HepG2 (cell line): ENCODE results near the gene CRIP1. TPM values are rescaled to one million over a fixed set of nuclear protein-coding genes. Genes with fewer than 3 reads are reported as not detected.

Experiments
- CCDC6 ChIP-seq: sonication (generic); formaldehyde crosslinking; IDR thresholded peaks from 2 replicates; pipeline ENCODE4 v1.8.1; 2022; ENCODE audit warnings: mild to moderate bottlenecking, missing genetic modification reagents, moderate library complexity
- DNMT3B ChIP-seq: conservative IDR thresholded peaks from 2 replicates; pipeline ENCODE4 v1.6.1; 2016; ENCODE audit warnings: missing biosample characterization, control low read depth
- EEA1 ChIP-seq: sonication (generic); formaldehyde crosslinking; IDR thresholded peaks from 2 replicates; pipeline ENCODE4 v1.5.1; 2020; ENCODE audit warnings: mild to moderate bottlenecking, missing genetic modification reagents, borderline replicate concordance
- HDAC6 ChIP-seq: fragments of 200-600 bp; sonication (generic); IDR thresholded peaks from 2 replicates; pipeline ENCODE4 v1.7.0; 2017; ENCODE audit warnings: mild to moderate bottlenecking, antibody characterized with exemption, low read length, low read depth
- KAT2B ChIP-seq: fragments of 150-350 bp; IDR thresholded peaks from 2 replicates; pipeline ENCODE4 v1.6.1; 2014; ENCODE audit warnings: low read depth, low read length, borderline replicate concordance
- KDM1A ChIP-seq: IDR thresholded peaks from 2 replicates; pipeline ENCODE4 v1.6.1; 2016; ENCODE audit warnings: missing compliant biosample characterization
- KDM5B ChIP-seq: sonication (generic); formaldehyde crosslinking; IDR thresholded peaks from 2 replicates; pipeline ENCODE4 v1.4.0; 2020; ENCODE audit warnings: missing genetic modification reagents, mild to moderate bottlenecking, borderline replicate concordance
- MYNN ChIP-seq: sonication (generic); formaldehyde crosslinking; IDR thresholded peaks from 2 replicates; pipeline ENCODE4 v1.4.0; 2020; ENCODE audit warnings: mild to moderate bottlenecking, low read depth, missing genetic modification reagents
- SALL2 ChIP-seq: sonication (generic); formaldehyde crosslinking; IDR thresholded peaks from 2 replicates; pipeline ENCODE4 v1.8.1; 2023; ENCODE audit warnings: mild to moderate bottlenecking, missing genetic modification reagents, inconsistent platforms
- ZNF317 ChIP-seq: sonication (generic); formaldehyde crosslinking; IDR thresholded peaks from 2 replicates; pipeline ENCODE4 v1.5.0; 2020; ENCODE audit warnings: mild to moderate bottlenecking, missing genetic modification reagents
- ZNF572 ChIP-seq: sonication (generic); formaldehyde crosslinking; IDR thresholded peaks from 2 replicates; pipeline ENCODE4 v1.5.1; 2020; ENCODE audit warnings: mild to moderate bottlenecking, missing genetic modification reagents
- ZNF782 ChIP-seq: sonication (generic); formaldehyde crosslinking; IDR thresholded peaks from 2 replicates; pipeline ENCODE4 v1.4.0; 2020; ENCODE audit warnings: missing genetic modification reagents, mild to moderate bottlenecking, borderline replicate concordance
- polyA plus RNA-seq, 8 experiments: library from polyadenylated mRNA; depleted of rRNA in 3 of 8; stranded (reverse) in 7 of 8; unstranded in 1 of 8; fragments of >200 nt; fragmentation: Illumina TruSeq in 4 of 8; extraction: Trizol in 4 of 8; gene quantifications; 2 replicates each; pipeline versions ENCODE4 v1.2.1 to v1.2.3, GENCODE V29; 2011 to 2016; ENCODE audit warnings: low read depth in 4 of 8, missing spikeins in 1 of 8, mixed read lengths in 1 of 8; ENCODE audit not compliant: insufficient read depth in 1 of 8
- total RNA-seq, 5 experiments: library from RNA; depleted of rRNA; stranded (reverse); fragments of >200 nt; fragmentation: Illumina TruSeq; extraction: Trizol; gene quantifications; 2 replicates each; pipeline ENCODE4 v1.2.3, GENCODE V29; 2016; ENCODE audit warnings: low read depth in 1 of 5
- TF ChIP-seq, protein P1 (sequence below): sonication (generic); formaldehyde crosslinking; IDR thresholded peaks from 2 replicates; pipeline ENCODE4 v1.4.0; 2020; ENCODE audit warnings: missing genetic modification reagents
- TF ChIP-seq, protein P2 (sequence below): sonication (generic); formaldehyde crosslinking; IDR thresholded peaks from 2 replicates; pipeline ENCODE4 v1.4.0; 2020; ENCODE audit warnings: missing genetic modification reagents, borderline replicate concordance
- TF ChIP-seq, protein P3 (sequence below): IDR thresholded peaks from 2 replicates; pipeline ENCODE4 v1.6.1; 2012; ENCODE audit warnings: low read length, improper control_type of control experiment

The CRIP1 gene
- total and polyA plus RNA-seq, 2 of the 13 experiments (the other 11 are each of a cell fraction or from before 2014, with no cell fraction given) = 53.9 to 59.5 TPM

DNA sequence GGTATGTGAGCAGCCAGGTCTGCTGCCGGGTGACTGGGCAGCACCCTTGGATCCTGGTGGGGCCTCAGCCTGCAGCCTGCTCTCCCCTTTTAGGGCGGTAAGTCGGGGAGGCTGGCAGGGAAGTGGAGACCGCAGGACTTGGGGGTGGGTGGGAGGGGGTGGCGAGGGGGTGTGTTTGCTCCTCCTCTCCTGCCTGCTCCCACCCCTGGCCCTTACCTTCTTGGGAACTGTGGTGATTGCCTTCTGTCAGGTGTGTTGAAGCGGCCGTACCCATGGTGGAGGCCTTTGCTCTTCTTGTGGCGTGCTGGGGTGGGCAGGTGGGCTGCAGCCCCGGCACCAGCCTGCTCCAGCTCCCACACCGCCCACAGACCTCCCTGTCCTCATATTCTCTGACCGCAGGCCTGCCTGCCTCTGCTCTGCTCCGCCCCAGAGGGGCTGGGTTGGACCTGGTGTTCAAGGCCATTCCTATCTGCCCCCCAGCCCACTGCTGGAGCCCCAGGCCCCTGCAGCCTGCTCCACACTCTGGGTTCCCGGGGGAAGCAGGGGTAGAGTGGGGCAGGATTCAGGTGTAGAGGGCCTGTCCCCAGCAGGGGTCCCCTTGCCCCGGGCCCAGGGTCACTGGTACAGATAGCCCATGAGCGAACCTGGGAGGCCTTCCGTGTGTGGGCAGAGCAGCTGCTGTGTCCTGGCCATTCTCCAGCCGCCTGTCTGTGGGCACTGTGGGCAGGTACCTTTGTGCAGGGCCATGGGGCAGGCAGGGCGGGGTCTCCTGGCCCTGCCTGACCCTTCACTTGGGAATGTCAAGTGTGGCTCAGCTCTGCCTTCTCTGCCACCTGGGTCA, 9.5 kb downstream of the CRIP1 start (continued):
- TF ChIP-seq, protein P1, sequence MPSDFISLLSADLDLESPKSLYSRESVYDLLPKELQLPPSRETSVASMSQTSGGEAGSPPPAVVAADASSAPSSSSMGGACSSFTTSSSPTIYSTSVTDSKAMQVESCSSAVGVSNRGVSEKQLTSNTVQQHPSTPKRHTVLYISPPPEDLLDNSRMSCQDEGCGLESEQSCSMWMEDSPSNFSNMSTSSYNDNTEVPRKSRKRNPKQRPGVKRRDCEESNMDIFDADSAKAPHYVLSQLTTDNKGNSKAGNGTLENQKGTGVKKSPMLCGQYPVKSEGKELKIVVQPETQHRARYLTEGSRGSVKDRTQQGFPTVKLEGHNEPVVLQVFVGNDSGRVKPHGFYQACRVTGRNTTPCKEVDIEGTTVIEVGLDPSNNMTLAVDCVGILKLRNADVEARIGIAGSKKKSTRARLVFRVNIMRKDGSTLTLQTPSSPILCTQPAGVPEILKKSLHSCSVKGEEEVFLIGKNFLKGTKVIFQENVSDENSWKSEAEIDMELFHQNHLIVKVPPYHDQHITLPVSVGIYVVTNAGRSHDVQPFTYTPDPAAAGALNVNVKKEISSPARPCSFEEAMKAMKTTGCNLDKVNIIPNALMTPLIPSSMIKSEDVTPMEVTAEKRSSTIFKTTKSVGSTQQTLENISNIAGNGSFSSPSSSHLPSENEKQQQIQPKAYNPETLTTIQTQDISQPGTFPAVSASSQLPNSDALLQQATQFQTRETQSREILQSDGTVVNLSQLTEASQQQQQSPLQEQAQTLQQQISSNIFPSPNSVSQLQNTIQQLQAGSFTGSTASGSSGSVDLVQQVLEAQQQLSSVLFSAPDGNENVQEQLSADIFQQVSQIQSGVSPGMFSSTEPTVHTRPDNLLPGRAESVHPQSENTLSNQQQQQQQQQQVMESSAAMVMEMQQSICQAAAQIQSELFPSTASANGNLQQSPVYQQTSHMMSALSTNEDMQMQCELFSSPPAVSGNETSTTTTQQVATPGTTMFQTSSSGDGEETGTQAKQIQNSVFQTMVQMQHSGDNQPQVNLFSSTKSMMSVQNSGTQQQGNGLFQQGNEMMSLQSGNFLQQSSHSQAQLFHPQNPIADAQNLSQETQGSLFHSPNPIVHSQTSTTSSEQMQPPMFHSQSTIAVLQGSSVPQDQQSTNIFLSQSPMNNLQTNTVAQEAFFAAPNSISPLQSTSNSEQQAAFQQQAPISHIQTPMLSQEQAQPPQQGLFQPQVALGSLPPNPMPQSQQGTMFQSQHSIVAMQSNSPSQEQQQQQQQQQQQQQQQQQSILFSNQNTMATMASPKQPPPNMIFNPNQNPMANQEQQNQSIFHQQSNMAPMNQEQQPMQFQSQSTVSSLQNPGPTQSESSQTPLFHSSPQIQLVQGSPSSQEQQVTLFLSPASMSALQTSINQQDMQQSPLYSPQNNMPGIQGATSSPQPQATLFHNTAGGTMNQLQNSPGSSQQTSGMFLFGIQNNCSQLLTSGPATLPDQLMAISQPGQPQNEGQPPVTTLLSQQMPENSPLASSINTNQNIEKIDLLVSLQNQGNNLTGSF (CRISPR knock-in tag) = no peak
- TF ChIP-seq CCDC6 (no peak), KAT2B (no peak), DNMT3B (CRISPR knock-in tag) (no peak), ZNF572 (CRISPR knock-in tag) (peak; percentile 32; the same call in 1 of the 2 replicates), HDAC6 (no peak), EEA1 (no peak), ZNF782 (CRISPR knock-in tag) (no peak), SALL2 (CRISPR knock-in tag) (no peak), KDM1A (CRISPR knock-in tag) (0 out of 2 replicates have a peak, but pooled peaks have one; percentile 11), MYNN (CRISPR knock-in tag) (no peak), ZNF317 (CRISPR knock-in tag) (no peak), KDM5B (CRISPR knock-in tag) (peak; percentile 11; the same call in 1 of the 2 replicates)
- TF ChIP-seq, protein P2, sequence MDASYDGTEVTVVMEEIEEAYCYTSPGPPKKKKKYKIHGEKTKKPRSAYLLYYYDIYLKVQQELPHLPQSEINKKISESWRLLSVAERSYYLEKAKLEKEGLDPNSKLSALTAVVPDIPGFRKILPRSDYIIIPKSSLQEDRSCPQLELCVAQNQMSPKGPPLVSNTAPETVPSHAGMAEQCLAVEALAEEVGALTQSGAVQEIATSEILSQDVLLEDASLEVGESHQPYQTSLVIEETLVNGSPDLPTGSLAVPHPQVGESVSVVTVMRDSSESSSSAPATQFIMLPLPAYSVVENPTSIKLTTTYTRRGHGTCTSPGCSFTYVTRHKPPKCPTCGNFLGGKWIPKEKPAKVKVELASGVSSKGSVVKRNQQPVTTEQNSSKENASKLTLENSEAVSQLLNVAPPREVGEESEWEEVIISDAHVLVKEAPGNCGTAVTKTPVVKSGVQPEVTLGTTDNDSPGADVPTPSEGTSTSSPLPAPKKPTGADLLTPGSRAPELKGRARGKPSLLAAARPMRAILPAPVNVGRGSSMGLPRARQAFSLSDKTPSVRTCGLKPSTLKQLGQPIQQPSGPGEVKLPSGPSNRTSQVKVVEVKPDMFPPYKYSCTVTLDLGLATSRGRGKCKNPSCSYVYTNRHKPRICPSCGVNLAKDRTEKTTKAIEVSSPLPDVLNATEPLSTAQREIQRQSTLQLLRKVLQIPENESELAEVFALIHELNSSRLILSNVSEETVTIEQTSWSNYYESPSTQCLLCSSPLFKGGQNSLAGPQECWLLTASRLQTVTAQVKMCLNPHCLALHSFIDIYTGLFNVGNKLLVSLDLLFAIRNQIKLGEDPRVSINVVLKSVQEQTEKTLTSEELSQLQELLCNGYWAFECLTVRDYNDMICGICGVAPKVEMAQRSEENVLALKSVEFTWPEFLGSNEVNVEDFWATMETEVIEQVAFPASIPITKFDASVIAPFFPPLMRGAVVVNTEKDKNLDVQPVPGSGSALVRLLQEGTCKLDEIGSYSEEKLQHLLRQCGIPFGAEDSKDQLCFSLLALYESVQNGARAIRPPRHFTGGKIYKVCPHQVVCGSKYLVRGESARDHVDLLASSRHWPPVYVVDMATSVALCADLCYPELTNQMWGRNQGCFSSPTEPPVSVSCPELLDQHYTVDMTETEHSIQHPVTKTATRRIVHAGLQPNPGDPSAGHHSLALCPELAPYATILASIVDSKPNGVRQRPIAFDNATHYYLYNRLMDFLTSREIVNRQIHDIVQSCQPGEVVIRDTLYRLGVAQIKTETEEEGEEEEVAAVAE = no peak
- TF ChIP-seq, protein P3, sequence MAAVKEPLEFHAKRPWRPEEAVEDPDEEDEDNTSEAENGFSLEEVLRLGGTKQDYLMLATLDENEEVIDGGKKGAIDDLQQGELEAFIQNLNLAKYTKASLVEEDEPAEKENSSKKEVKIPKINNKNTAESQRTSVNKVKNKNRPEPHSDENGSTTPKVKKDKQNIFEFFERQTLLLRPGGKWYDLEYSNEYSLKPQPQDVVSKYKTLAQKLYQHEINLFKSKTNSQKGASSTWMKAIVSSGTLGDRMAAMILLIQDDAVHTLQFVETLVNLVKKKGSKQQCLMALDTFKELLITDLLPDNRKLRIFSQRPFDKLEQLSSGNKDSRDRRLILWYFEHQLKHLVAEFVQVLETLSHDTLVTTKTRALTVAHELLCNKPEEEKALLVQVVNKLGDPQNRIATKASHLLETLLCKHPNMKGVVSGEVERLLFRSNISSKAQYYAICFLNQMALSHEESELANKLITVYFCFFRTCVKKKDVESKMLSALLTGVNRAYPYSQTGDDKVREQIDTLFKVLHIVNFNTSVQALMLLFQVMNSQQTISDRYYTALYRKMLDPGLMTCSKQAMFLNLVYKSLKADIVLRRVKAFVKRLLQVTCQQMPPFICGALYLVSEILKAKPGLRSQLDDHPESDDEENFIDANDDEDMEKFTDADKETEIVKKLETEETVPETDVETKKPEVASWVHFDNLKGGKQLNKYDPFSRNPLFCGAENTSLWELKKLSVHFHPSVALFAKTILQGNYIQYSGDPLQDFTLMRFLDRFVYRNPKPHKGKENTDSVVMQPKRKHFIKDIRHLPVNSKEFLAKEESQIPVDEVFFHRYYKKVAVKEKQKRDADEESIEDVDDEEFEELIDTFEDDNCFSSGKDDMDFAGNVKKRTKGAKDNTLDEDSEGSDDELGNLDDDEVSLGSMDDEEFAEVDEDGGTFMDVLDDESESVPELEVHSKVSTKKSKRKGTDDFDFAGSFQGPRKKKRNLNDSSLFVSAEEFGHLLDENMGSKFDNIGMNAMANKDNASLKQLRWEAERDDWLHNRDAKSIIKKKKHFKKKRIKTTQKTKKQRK = no peak
